ENCODE data around the gene MRPS30.
"Not testable (repeated sequence)": the region's sequence is repeated elsewhere in the genome, so short reads cannot be mapped to it uniquely, and the experiment has no call there.

Gene MRPS30

GRCh38 chr5:44770780-44771717 lies 37.7 kb upstream of the MRPS30 start:
- no peak for TF ChIP-seq CTCF (IDR thresholded peaks at IDR 0.05; ENCODE audit: borderline replicate concordance, extremely low read depth, low read length, poor library complexity, severe bottlenecking)
- TF ChIP-seq EZH2 (IDR thresholded peaks at IDR 0.05; ENCODE audit: borderline replicate concordance, low read depth, low read length, severe bottlenecking): no peak
- ATAC-seq (ENCODE audit: insufficient read depth, low read depth) (no peak), DNase-seq (no peak)
- H3K9ac ChIP-seq (ENCODE audit: low read depth, low read length): no peak overlapping the region
- H3K27ac ChIP-seq (ENCODE audit: low read length): no peak overlapping the region
- H3K27me3 ChIP-seq (ENCODE audit: insufficient read depth, low read length, poor library complexity): no peaks in the 10 kb centered on the region
- H4K20me1 ChIP-seq (ENCODE audit: insufficient read depth, low read length): no peaks in the 10 kb centered on the region
- H2AFZ ChIP-seq (ENCODE audit: low read depth, low read length): no peak overlapping the region
- H3K36me3 ChIP-seq (ENCODE audit: insufficient read depth, low read length): no peaks in the 10 kb centered on the region
- no peaks in the 10 kb centered on the region for H3K4me1 ChIP-seq (ENCODE audit: insufficient read depth, low read length)
- H3K79me2 ChIP-seq (ENCODE audit: insufficient read depth, low read length): no peaks in the 10 kb centered on the region
- H3K9me3 ChIP-seq (ENCODE audit: insufficient read depth, low read length, severe bottlenecking): no peaks in the 10 kb centered on the region
- H3K4me3 ChIP-seq (ENCODE audit: low read depth in 1 of 2, low read length in 2 of 2): no peak overlapping the region
- no peak overlapping the region for H3K4me2 ChIP-seq (ENCODE audit: insufficient read depth, low read length)

GRCh38 chr5:44772397-44772796 lies 36.4 kb upstream of the MRPS30 start:
- H2AFZ ChIP-seq (ENCODE audit: low read depth, low read length); DNase-seq; H4K20me1 ChIP-seq (ENCODE audit: insufficient read depth, low read length); H3K36me3 ChIP-seq (ENCODE audit: insufficient read depth, low read length); H3K27ac ChIP-seq (ENCODE audit: low read length); H3K9me3 ChIP-seq (ENCODE audit: insufficient read depth, low read length, severe bottlenecking); ATAC-seq (ENCODE audit: insufficient read depth, low read depth); H3K4me3 ChIP-seq (ENCODE audit: low read depth in 1 of 2, low read length in 2 of 2); H3K79me2 ChIP-seq (ENCODE audit: insufficient read depth, low read length); H3K4me1 ChIP-seq (ENCODE audit: insufficient read depth, low read length); H3K9ac ChIP-seq (ENCODE audit: low read depth, low read length); H3K27me3 ChIP-seq (ENCODE audit: insufficient read depth, low read length, poor library complexity); H3K4me2 ChIP-seq (ENCODE audit: insufficient read depth, low read length): not testable (repeated sequence)

GRCh38 chr5:44774279-44774880 lies 34.4 kb upstream of the MRPS30 start:
- Histone ChIP-seq H3K4me3 (ENCODE audit: low read depth in 1 of 2, low read length in 2 of 2) (no peak overlapping the region), H3K4me1 (ENCODE audit: insufficient read depth, low read length) (no peaks in the 10 kb centered on the region), H3K36me3 (ENCODE audit: insufficient read depth, low read length) (no peaks in the 10 kb centered on the region), H3K9ac (ENCODE audit: low read depth, low read length) (no peak overlapping the region), H3K9me3 (ENCODE audit: insufficient read depth, low read length, severe bottlenecking) (no peaks in the 10 kb centered on the region), H3K27ac (ENCODE audit: low read length) (no peak overlapping the region), H4K20me1 (ENCODE audit: insufficient read depth, low read length) (no peaks in the 10 kb centered on the region), H3K79me2 (ENCODE audit: insufficient read depth, low read length) (no peaks in the 10 kb centered on the region), H3K27me3 (ENCODE audit: insufficient read depth, low read length, poor library complexity) (no peaks in the 10 kb centered on the region), H2AFZ (ENCODE audit: low read depth, low read length) (no peak overlapping the region), H3K4me2 (ENCODE audit: insufficient read depth, low read length) (no peak overlapping the region)
- ATAC-seq (ENCODE audit: insufficient read depth, low read depth) (peak; percentile 74; the same call in 2 of the 3 replicates), DNase-seq (no peak)
- TF ChIP-seq EZH2 (IDR thresholded peaks at IDR 0.05; ENCODE audit: borderline replicate concordance, low read depth, low read length, severe bottlenecking) (no peak), CTCF (IDR thresholded peaks at IDR 0.05; ENCODE audit: borderline replicate concordance, extremely low read depth, low read length, poor library complexity, severe bottlenecking) (peak; percentile 60)

GRCh38 chr5:44779167-44779566 lies 29.6 kb upstream of the MRPS30 start:
- H3K4me3 ChIP-seq (ENCODE audit: low read depth in 1 of 2, low read length in 2 of 2): no peak overlapping the region
- no peak overlapping the region for H3K9ac ChIP-seq (ENCODE audit: low read depth, low read length)
- H3K27ac ChIP-seq (ENCODE audit: low read length): no peak overlapping the region
- no peaks in the 10 kb centered on the region for H4K20me1 ChIP-seq (ENCODE audit: insufficient read depth, low read length)
- no peaks in the 10 kb centered on the region for H3K79me2 ChIP-seq (ENCODE audit: insufficient read depth, low read length)
- no peaks in the 10 kb centered on the region for H3K27me3 ChIP-seq (ENCODE audit: insufficient read depth, low read length, poor library complexity)
- H3K9me3 ChIP-seq (ENCODE audit: insufficient read depth, low read length, severe bottlenecking): no peaks in the 10 kb centered on the region
- H3K4me1 ChIP-seq (ENCODE audit: insufficient read depth, low read length): no peaks in the 10 kb centered on the region
- no peak overlapping the region for H2AFZ ChIP-seq (ENCODE audit: low read depth, low read length)
- DNase-seq (no peak), ATAC-seq (ENCODE audit: insufficient read depth, low read depth) (no peak)
- TF ChIP-seq EZH2 (IDR thresholded peaks at IDR 0.05; ENCODE audit: borderline replicate concordance, low read depth, low read length, severe bottlenecking) (no peak), CTCF (IDR thresholded peaks at IDR 0.05; ENCODE audit: borderline replicate concordance, extremely low read depth, low read length, poor library complexity, severe bottlenecking) (no peak)
- no peak overlapping the region for H3K4me2 ChIP-seq (ENCODE audit: insufficient read depth, low read length)
- H3K36me3 ChIP-seq (ENCODE audit: insufficient read depth, low read length): no peaks in the 10 kb centered on the region

All from DND-41 (cell line).